ENCODE measurements around the gene DNAJB11. TPM values are rescaled to one million over a fixed set of nuclear protein-coding genes. Genes with fewer than 3 reads are reported as not detected.
"Not testable (repeated sequence)": the region's sequence is repeated elsewhere in the genome, so short reads cannot be mapped to it uniquely, and the experiment has no call there.

DNAJB11 gene
- 10 to 100 TPM; 40.0 to 52.1 (median 41.5) TPM for polyA plus RNA-seq (ENCODE audit: insufficient read length in 10 of 10)
- long read RNA-seq, donor 1, full-length matches to known transcripts, result 19 of 19 reads
- long read RNA-seq, donor 1, partial matches to known transcripts, result 0 of 19 reads
- long read RNA-seq, donor 1, other reads (novel, unspliced or antisense), result 0 of 19 reads
- long read RNA-seq, donor 2, full-length matches to known transcripts, result 9 of 9 reads
- long read RNA-seq, donor 2, partial matches to known transcripts, result 0 of 9 reads
- long read RNA-seq, donor 2, other reads (novel, unspliced or antisense), result 0 of 9 reads
- long read RNA-seq, donor 3, result 0 reads
- long read RNA-seq, donor 4, transcript DNAJB11-201 (10 exons, 1,688 nt), result major isoform, 9 of 10 reads
- long read RNA-seq, donor 4, partial matches to known transcripts, result 0 of 10 reads
- long read RNA-seq, donor 4, other reads (novel, unspliced or antisense), result 0 of 10 reads
- long read RNA-seq, donor 5, transcript DNAJB11-201 (10 exons, 1,688 nt), result major isoform, 15 of 21 reads
- long read RNA-seq, donor 5, partial matches to known transcripts, result 5 of 21 reads
- long read RNA-seq, donor 5, other reads (novel, unspliced or antisense), result 0 of 21 reads
- long read RNA-seq, donor 6, transcript DNAJB11-201 (10 exons, 1,688 nt), result major isoform, 11 of 11 reads
- long read RNA-seq, donor 6, partial matches to known transcripts, result 0 of 11 reads
- long read RNA-seq, donor 6, other reads (novel, unspliced or antisense), result 0 of 11 reads
- long read RNA-seq, donor 7, transcript DNAJB11-201 (10 exons, 1,688 nt), result major isoform, 9 of 9 reads
- long read RNA-seq, donor 7, partial matches to known transcripts, result 0 of 9 reads
- long read RNA-seq, donor 7, other reads (novel, unspliced or antisense), result 0 of 9 reads
- long read RNA-seq, donor 8, full-length matches to known transcripts, result 12 of 12 reads
- long read RNA-seq, donor 8, partial matches to known transcripts, result 0 of 12 reads
- long read RNA-seq, donor 8, other reads (novel, unspliced or antisense), result 0 of 12 reads
- long read RNA-seq, donor 9, partial matches to known transcripts, result 0 of 3 reads
- long read RNA-seq, donor 9, other reads (novel, unspliced or antisense), result 0 of 3 reads

DNA sequence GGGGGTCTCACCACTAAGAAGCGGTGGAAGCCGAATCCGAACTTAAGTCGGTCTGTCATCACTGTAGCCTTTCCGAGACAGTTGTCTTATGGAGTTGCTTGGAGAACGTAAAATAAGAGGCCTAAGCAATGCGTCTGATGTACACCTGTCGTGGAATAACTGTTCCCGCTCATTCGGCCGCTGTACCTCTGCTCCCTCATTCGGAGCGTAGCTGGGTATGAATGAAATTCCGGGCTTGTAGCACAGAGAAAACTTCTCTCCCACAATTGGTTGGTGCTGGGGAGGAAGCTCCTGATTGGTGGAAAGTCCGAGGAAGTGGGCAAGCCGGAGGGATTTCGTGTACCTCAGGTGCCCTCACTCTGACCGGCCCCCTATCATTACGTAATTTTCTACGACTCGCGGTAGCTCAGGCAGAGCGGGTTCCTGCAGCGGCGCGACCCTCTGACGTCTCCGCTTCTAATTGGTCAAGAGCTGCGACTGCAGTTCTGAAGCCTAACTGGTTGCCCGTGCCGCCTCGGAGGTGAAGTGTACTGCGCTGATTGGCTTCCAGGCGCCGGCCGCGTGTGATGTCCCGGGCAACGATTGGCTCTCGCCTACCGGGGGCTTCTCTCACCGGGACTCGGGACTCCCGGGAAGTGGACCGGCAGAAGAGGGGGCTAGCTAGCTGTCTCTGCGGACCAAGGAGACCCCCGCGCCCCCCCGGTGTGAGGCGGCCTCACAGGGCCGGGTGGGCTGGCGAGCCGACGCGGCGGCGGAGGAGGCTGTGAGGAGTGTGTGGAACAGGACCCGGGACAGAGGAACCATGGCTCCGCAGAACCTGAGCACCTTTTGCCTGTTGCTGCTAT lies at the start of gene DNAJB11:
DNAJB11 (plus strand) TSS at position 625 of the 845 bp plus-strand sequence; CDS start at position 803, 178 bp downstream.
- DNase-seq, result peak; percentile 100

DNA sequence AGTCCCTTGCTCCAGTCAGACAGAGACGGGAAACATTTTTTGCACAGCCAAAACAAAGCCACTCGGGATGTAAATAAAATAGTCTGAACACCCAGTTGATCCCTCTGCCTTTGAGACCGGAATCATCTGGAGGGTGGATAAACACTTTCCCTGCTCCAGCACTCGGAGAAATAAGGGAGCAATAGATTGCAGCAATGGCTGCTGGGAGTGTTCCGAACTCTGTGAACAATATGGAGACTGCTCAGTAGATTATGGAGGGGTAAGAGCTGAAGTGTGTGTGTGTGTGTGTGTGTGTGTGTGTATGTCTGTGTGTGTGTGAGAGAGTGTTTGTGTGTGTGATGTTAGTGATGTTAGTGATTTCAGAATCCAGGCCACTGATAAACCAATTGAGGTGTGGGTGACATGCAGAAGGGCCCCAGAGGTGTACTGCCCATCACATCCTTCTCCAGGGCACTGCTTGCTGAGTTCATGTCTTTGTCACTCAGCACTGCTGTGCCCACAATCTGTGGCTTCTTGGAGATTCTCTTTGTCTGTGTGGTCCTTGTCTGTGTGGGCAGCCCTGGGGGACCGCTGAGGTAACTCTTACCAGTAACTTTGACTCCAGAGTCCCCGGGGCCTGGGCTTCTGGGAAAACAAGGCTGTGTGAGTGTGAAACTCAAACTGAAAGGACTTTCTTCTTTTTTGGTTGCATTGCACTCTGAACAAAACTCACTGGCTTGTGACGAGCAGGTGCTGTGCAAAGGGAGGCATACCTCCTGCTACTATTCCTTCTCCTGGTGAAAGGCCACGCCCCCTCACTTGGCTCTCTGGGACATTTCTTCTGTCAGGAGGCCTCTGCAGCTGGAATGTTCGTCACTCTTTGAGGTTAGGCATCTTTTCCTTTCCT lies 49.3 kb upstream of the DNAJB11 start:
- no peak for DNase-seq

DNA sequence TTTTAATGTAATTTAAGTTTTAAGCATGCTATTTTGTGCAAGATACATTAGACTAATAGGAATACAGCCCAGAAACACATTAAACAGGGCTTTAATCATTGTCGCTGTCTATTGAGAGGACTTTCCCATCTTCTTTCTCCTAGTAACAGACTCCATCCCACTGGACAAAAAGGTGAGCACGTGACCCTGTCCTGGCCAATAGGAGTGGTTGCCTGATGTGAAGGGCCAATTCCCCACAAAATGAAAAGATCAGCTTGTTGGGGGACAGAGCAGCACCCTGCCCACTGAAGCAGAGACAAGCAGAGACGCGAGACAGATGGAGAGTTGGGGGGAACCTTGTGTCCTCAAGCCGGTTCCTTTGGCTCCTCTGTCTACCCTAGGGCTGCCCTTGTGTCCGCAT lies 47.5 kb upstream of the DNAJB11 start:
- DNase-seq, result no peak

DNA sequence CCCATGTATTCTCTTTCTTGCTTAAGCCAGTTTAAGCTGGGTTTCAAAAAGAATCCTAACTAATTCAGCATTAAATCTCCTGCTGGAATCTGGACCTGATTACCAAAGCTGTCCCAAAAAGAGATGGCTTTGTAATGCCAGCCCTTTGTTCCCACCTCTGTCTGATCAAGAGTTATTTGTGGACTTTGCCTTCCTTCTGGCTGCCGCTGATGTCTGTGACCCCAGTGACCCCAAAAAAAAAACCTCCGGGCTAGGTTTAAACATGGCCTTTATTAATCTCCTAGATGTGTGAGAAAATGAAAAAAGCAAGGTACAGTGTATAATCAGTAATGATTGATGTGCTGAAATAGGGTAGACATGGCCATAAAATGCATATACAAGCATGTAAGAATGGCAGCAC lies 47.1 kb upstream of the DNAJB11 start:
- DNase-seq, result no peak

DNA sequence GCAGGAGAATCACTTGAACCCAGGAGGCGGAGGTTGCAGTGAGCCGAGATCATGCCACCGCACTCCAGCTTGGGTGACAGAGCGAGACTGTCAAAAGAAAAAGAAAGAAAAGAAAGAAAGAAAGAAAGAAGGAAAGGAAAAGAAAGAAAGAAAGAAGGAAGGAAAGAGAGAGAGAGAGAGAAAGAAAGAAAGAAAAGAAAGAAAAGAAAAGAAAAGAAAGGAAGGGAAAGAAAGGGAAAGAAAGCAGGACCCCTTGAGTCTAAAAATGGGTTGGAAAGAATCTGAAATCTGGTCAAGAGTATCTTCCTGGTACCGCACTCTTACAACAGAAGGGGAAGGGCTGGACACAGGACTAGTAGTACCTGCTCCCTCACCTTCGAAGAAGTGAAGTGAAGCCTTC lies 45.9 kb upstream of the DNAJB11 start:
- no peak for DNase-seq

DNA sequence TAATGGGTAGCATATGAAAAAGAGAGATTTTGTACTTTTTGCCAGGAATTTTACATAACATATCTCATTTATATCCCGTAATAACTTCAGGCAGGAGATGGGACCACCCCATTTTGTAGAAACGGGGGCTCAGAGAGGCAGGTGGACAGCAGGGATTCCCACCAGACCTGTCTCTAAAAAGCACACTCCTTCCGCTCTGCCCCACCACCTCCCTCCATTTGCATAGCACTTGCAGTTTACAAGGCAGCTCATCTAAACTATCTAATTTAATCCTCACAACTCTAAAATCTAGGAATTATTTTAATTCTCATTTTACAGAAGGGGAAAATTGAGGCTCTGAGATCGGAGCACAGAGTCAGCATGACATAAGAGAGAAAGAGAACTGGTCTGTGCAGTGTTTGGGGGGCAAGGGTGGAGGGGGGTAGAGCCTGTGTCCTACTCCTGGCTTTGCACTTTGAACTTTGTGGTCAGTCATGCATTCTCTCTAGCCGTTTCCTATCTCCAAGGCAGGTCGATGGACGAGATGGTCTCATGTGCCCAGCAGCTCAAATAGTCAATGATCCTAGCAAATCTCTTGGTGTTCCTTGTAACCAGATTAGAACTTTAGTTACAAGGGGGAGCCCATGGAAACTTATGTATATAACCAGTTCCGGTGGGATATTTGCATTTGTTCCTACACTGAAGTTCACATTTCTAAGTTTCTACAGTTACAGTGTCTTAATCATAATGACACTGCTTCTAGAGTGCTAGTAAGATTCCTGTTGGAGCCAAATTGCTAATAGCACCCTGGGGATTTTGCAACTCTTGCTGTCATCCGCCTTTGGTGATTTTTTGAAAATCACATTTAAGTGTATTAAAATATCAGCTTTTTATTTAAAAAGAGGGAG lies 44.9 kb upstream of the DNAJB11 start:
- no peak for DNase-seq

DNA sequence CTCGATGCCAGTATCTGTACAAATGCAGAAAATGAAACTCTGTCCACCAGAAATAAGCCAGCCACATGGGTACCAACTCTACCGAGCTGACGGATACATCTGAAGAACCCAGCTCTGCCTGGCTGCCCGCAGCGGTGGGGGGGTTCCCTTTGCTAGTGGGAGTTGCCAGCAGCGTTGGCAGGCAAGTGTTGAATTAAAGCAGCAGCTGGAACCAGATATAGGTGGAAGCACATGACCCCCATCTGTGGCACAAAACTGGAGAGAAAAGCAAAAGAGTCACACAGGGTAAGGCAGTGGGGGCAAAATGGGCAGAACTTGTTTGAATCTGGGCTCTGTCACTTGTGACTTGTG lies 44.3 kb upstream of the DNAJB11 start:
- DNase-seq, result peak in 1 of 3 donors; percentile 31

DNA sequence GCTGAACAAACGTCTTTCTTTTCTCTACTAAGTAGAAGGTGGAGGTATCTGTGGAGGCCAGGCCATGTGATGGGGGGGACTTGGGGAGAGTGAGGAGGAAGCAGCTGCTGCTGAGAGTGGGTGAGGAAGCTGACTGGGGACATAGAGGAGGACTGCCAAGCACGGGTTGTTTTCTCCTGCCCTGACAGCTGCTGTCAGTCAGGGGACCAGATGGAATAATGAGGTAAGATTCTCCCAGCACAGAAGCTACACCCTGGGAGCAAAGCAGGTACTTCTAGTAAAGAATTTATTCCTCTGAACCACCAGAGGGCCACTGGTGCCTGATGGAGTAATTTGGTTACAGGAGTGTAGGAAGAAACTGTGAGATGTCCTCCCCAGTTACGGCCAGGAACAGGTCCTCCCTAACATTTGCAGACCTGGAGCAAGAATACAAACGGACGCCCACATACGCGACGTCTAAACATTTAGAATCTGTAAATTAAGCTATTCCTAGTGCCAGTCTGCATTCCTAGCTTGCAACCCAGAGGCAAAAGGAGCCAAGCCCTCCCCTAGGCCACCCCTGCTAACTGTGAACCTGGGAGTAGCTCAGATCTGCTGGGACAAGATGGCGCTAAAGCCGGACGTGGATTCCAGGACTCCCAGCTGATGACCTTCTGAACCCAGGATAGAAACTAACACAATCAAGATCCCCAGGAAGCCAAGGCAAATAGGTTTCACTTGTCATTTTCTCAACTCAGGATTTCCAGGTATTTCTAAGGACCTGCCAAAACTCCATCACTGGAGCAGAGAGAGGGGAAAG lies 41.1 kb upstream of the DNAJB11 start:
- DNase-seq, result peak in 1 of 3 donors; percentile 27

DNA sequence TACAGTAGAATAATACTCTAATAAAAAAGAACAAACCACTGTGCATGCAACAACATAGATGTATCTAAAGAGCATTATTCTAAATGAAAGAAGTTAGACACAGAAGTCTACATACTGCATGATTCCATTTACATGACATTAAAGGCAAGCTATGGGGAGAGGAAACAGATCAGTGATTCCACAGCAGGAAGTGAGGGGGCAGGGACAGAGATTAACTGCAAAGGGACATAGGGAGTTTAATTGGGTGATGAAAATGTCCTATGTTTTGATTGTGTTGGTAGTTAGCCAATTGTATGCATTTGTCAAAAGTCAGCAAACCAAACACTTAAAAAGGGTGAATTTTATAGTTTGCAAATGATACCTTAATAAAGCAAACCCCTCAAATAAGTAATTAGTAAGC lies 40.1 kb upstream of the DNAJB11 start:
- DNase-seq, result no peak

DNA sequence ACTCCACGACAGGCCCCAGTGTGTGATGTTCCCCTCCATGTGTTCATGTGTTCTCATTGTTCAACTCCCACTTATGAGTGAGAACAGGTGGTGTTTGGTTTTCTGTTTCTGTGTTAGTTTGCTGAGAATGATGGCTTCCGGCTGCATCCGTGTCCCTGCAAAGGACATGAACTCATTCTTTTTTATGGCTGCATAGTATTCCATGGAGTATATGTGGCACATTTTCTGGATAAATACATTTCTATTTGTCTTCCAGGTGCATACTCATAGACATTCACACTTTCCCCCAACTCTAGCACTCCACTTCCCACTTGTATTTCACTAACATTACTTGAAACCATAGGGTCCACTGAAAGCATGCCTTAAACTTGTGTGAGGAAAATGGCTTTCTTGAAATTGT lies 38.8 kb upstream of the DNAJB11 start:
- not testable (repeated sequence) for DNase-seq

DNA sequence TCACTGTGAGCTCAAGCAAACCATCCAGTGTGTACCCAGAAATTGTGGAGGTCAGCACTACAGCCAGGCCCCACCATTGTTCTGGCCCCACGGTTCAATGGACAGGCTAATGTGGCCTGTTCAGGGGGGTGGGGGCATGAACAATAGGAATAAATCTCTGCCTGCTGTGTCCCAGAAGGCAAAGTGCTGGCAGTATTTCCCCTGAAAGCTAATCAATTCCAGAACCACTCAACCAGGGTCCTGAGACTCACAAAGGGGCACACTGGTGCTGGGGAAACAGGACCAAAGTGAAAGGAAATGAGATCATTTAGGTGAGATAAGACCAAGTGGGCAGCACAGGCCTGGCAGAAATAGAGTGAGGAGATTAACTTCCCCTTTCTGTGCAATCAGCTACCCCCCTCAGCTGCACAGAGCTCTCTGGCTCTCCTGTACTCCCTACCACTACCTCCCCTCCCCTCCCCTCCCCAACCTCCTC lies 37.9 kb upstream of the DNAJB11 start:
- DNase-seq, result no peak

DNA sequence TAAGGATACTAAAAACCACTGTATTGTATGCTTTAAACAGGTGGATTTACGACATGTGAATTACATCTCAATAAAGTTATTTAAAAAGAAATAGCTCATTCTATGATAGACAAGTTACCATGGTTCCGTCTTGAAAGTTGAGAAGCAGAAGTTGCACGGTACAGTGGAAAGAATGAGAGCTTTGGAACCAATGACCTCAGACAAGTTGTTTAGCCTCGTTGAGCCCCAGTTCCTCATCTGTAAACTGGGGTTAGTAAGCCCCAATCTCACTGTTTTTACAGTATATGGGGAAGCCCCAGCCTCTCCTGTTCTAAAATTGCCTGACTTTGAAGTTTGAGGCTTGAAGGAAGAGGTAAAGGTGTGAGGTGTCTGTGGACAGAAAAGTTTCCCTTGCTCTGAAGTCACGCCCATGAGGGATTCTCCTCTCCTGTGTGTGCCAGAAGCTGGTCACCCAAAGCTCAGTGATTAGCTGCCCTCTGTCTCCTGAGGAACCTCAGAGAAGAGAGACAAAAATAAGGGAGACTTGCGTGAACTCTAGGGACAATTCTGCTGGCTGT lies 36.3 kb upstream of the DNAJB11 start:
- DNase-seq, result peak in 1 of 3 donors; percentile 30

DNA sequence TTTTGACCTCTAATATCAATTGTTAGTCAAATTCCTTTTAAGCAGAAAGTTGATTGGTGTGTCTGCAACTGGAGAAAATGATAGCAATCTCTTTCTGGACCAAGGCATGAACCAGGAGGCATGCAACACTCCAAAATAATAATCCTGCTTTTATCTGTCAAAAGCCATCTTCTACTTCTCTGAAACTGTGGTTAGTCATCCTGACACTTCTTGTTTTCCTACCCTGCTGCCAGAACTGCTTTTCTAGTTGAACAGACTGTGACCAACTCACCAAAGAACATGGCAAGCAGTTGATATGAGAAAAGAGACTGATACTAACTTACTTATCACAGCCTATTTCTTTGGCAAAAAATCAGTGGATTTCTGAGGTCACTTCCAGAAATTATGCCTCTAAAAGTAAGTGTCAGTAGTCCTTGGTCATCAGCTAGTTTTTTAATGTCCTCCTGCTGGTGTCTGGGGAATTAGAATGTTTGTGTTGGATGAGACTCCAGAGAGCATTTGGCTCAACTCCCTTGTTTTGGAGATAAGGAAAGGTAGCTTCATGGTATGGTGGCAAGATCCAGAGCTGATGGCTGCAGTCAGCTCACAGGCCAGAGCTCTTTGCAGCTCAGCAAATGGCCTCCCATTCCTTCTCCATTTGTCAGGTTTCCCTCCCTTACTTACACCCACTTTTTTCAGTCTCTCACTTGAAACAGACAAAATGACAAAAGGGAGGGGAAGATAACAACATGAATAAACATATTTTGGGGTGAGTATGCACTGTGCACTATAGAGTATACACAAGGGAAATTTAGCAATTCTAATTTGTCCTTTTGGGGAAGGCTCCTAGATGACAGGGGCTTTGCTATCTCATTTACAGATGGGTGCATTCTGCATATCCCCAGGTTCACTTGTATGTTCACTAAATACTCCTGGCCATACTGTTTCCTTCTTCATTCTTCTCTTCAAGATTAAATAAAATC lies 33.4 kb upstream of the DNAJB11 start:
- no peak for DNase-seq

DNA sequence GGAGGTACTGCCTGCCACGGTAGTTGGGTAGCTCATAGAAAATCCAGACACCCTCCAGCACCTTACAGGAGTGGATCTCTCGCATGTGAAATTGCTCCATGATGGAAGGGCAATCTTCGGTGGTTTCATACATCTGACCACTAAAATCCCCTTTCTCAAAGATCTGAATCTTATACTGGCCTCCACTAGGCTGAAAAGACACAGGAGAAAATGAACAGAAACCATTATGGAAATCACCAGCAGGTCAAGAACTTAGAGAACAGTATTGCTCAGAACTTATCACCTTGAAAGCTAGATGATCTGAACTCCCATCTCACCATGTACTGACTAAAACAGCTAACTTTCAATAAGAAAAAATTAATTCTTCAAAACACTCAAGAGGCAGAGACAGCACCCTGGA lies 31.7 kb upstream of the DNAJB11 start:
- no peak for DNase-seq

DNA sequence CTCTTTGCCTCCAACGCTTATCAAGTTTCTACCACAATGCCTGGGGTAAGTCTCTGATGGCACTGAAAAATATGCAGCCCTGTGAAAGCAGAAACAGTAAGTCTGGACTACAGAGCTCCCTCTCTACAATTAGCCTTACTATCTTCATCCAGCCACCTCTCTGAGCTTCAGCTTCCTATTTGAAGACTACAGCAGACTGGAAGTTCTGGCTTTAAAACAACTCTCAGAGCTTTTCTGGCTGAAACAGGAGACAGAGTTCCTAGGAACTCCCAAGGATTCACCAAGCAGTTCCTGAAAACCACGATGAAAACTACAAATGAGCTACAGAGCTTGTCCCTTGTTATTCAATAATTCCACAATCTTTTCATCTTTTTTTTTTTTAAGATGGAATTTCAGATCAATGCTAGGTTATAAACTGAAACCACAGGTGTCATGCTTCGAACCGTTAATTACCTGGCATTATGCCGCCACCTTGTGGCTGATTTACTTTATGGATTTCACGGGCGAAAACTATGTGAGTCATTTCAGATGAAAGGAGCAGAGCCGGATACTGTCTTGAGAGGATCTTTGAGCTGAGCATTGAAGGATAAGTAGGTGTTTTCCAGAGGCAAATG lies 30.2 kb upstream of the DNAJB11 start:
- DNase-seq, result peak; percentile 60 to 75 (median 72)

DNA sequence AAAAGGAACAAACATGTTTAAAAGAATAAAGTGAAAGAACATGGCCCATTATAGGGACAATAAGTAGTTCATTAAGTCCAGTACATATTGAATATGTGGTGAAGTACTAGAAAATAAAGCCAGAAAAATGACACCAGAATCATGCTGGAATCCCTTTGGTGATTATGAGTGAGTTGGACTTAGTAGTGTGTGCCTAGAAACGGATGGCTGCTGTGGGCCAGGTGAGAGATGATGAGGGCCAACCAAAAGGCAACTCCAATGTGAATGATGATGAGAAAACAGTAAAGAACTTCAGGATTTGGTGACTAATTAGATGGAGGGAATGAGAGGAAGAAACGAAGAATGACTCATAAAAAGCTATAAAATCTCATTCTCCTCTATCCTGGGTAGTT lies 29.7 kb upstream of the DNAJB11 start:
- no peak for DNase-seq
